ENCODE data around the gene PFDN2.

Gene PFDN2

GRCh38 chr1:161090617-161091016 is 27.2 kb downstream of the PFDN2 start:
- no peak for TF ChIP-seq CTCF (IDR thresholded peaks at IDR 0.05; ENCODE audit: extremely low read depth, missing control alignments)
- no peak for DNase-seq (ENCODE audit: low spot score)

GRCh38 chr1:161089938-161090337 is 27.9 kb downstream of the PFDN2 start:
- no peak for TF ChIP-seq CTCF (IDR thresholded peaks at IDR 0.05; ENCODE audit: extremely low read depth, missing control alignments)

GRCh38 chr1:161089251-161089924 is 28.4 kb downstream of the PFDN2 start, which contains the start of gene NECTIN4:
Gene NECTIN4, minus strand, starts transcription at chr1:161089558. Its CDS starts 262 bp downstream, at chr1:161089296.
- DNase-seq (ENCODE audit: low spot score): no peak

More at GRCh38 chr1:161089938-161090337, 27.9 kb downstream of the PFDN2 start:
- no peak for DNase-seq (ENCODE audit: low spot score)

GRCh38 chr1:161088587-161089110 is 29.2 kb downstream of the PFDN2 start:
- TF ChIP-seq CTCF (IDR thresholded peaks at IDR 0.05; ENCODE audit: extremely low read depth, missing control alignments): no peak
- no peak for DNase-seq (ENCODE audit: low spot score)

More at GRCh38 chr1:161089251-161089924, 28.4 kb downstream of the PFDN2 start, which contains the start of gene NECTIN4:
- TF ChIP-seq CTCF (IDR thresholded peaks at IDR 0.05; ENCODE audit: extremely low read depth, missing control alignments): no peak

- TF ChIP-seq CTCF (IDR thresholded peaks at IDR 0.05; ENCODE audit: extremely low read depth, missing control alignments): no peak
Observed at GRCh38 chr1:161086457-161086856, 31.4 kb downstream of the PFDN2 start.

GRCh38 chr1:161085165-161085564 is 32.7 kb downstream of the PFDN2 start:
- TF ChIP-seq CTCF (IDR thresholded peaks at IDR 0.05; ENCODE audit: extremely low read depth, missing control alignments): no peak
- no peak for DNase-seq (ENCODE audit: low spot score)

More at GRCh38 chr1:161086457-161086856, 31.4 kb downstream of the PFDN2 start:
- DNase-seq (ENCODE audit: low spot score): no peak

- DNase-seq (ENCODE audit: low spot score): no peak
- no peak for TF ChIP-seq CTCF (IDR thresholded peaks at IDR 0.05; ENCODE audit: extremely low read depth, missing control alignments)
Observed at GRCh38 chr1:161084597-161084988, 33.2 kb downstream of the PFDN2 start.

All from GM20000 (cell line).